Tibial nerve (tissue), 4 donors: ENCODE measurements around the gene ARID1B. TPM values are rescaled to one million over a fixed set of nuclear protein-coding genes. Genes with fewer than 3 reads are reported as not detected.

Experiments used
- DNase-seq, 2 donors: peaks; one replicate each; pipeline ENCODE4 v3.0.0-alpha.2; 2019; ENCODE audit warnings: low spot score in 2 of 2
- H3K27ac ChIP-seq, 4 donors: fragments of 200-600 bp; sonication (generic) in 3 of 4; one replicate each; pipeline ENCODE4 v1.5.1; 2017 to 2019; ENCODE audit warnings: mild to moderate bottlenecking in 1 of 4
- H3K27me3 ChIP-seq, 2 donors: fragments of 200-600 bp; sonication (generic) in 1 of 2; one replicate each; pipeline versions ENCODE4 v1.5.1 to v1.6.0; 2017 to 2019
- H3K36me3 ChIP-seq, 3 donors: fragments of 200-600 bp; sonication (generic); one replicate each; pipeline ENCODE4 v1.5.1; 2018 to 2019
- H3K4me1 ChIP-seq, 4 donors: fragments of 200-600 bp; sonication (generic) in 3 of 4; one replicate each; pipeline ENCODE4 v1.5.1; 2017 to 2019
- H3K4me3 ChIP-seq, 4 donors: fragments of 200-600 bp; sonication (generic) in 3 of 4; one replicate each; pipeline ENCODE4 v1.5.1; 2017 to 2019; ENCODE audit warnings: mild to moderate bottlenecking in 1 of 4, moderate library complexity in 1 of 4
- H3K9me3 ChIP-seq, 4 donors: fragments of 200-600 bp; sonication (generic) in 3 of 4; one replicate each; pipeline ENCODE4 v1.5.1; 2017 to 2019
- CTCF ChIP-seq, 5 experiments: fragments of 200-600 bp in 3 of 5; fragments of 450-650 bp in 2 of 5; sonication (generic) in 3 of 5; IDR thresholded peaks; one replicate each; pipeline ENCODE4 v1.5.1; 2016 to 2019; ENCODE audit warnings: antibody characterized with exemption in 5 of 5, mild to moderate bottlenecking in 3 of 5, moderate library complexity in 2 of 5
- EP300 ChIP-seq, 2 donors: sonication (generic); formaldehyde crosslinking; IDR thresholded peaks; one replicate each; pipeline ENCODE4 v1.6.1; 2017; ENCODE audit warnings: antibody characterized with exemption in 2 of 2, mild to moderate bottlenecking in 1 of 2
- POLR2A ChIP-seq, 2 donors: fragments of 450-650 bp; IDR thresholded peaks; one replicate each; pipeline ENCODE4 v1.6.1; 2017; ENCODE audit warnings: antibody characterized with exemption in 2 of 2, mild to moderate bottlenecking in 2 of 2, moderate library complexity in 2 of 2
- WGBS, 2 donors: methylation state at CpG; one replicate each; pipeline ENCODE4 v1.1.5; 2018; 5-methylcytosine and 5-hydroxymethylcytosine counted together
- total RNA-seq, 4 donors: library from RNA; depleted of rRNA; stranded (reverse); fragments of >200 nt; gene quantifications; one replicate each; pipeline ENCODE4 v1.1.0, GENCODE V29; 2016

Gene ARID1B
- total RNA-seq, 4 donors from 2014 or later: 91.5 to 123 (median 110) TPM

DNA sequence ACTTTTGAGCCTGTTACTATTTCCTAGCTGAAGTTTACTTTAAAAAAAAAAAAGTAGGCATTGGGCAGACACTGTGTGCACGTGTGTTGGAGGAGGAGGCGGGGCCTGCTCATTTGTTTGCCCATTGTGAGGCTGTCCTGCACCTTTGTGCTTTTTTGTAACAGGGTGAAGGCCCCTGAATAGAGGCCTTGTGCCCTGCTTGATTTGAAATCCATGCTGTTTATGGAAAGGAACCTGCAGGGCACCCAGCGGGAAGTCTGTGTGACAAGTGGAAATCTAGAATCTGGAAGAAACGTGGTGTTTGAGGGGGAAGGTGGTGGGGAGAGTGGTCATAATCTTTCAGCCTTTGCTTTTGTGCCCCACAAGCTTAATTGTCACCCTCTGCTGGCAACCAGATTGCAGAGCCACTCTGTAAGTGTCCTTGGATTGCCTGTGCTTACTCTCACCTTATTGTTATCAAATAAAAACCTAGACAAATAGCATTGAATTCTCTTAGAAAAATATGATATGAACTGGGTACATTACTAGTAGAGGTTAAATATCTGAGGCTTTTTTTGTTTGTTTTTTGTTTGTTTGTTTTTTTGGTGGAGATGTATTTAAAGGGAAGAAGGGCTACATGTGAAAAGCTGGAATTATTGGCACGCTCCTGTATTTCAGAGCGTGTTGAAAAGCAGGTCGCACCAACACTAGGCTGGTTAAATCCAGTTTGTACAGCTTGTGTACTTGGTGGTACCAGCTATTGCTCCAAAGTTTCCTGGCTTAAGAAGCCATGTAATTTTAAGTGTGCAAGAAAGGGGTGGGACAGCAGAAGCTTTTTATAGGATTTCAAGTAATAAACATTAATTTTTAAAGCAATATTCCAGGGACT lies 156.3 kb downstream of the ARID1B start:
- H3K9me3 ChIP-seq: no peaks in the 10 kb centered on the region
- no peak overlapping the region for H3K4me3 ChIP-seq
- H3K36me3 ChIP-seq: no peaks in the 10 kb centered on the region
- WGBS, 2 donors: 49 to 51% methylated on average over 7 of the region's 7 CpGs
- DNase-seq: no peak
- no peaks in the 10 kb centered on the region for H3K27me3 ChIP-seq
- H3K27ac ChIP-seq: peak overlapping the region in 1 of 4 donors; percentile 16
- H3K4me1 ChIP-seq: peaks cover 0 to 41% (median 6%) of the 10 kb centered on the region in 4 donors
- no peak for TF ChIP-seq EP300 (IDR thresholded peaks at IDR 0.05)

DNA sequence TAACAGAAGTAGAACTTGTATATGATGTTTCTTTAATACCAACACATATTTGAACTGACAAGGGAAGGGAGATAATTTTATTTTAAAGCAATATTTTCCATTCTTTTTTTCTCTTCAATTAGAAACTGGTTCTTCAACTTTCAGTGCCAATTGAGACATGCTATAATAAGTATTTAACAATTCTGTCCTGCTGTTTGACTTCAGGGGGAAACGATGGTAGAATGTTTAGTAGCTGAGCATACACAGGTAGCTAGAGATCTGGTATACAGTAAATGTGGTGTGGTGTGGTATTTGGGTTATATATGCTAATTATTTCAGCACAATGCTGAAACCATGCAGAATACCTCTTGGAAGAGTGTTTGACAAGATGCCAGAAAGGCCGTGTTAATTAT lies 156.9 kb downstream of the ARID1B start:
- DNase-seq: no peak
- Histone ChIP-seq H3K4me1 (peaks cover 0 to 47% (median 6%) of the 10 kb centered on the region in 4 donors), H3K4me3 (no peak overlapping the region), H3K27ac (no peak overlapping the region), H3K9me3 (no peaks in the 10 kb centered on the region), H3K36me3 (no peaks in the 10 kb centered on the region), H3K27me3 (no peaks in the 10 kb centered on the region)
- 57 to 61% methylated on average over 2 of the region's 2 CpGs for WGBS, 2 donors
- no peak for TF ChIP-seq CTCF (IDR thresholded peaks at IDR 0.05)
- TF ChIP-seq POLR2A (IDR thresholded peaks at IDR 0.05): no peak
- TF ChIP-seq EP300 (IDR thresholded peaks at IDR 0.05): no peak

DNA sequence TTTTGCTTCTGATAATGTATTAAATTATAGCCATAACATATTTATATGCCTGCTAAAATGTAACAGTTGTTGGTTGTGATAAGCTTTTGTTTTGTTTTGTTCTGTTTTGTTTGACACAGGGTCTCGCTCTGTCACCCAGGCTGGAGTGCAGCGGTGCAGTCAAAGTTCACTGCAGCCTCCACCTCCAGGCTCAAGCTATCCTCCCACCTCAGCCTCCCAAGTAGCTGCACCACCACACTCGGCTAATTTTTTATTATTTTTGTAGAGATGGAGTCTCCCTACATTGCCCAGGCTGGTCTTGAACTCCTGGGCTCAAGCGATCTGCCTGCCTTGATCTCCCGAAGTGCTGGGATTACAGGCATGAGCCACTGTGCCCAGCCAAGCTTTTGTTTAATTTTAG lies 157.8 kb downstream of the ARID1B start:
- no peaks in the 10 kb centered on the region for H3K9me3 ChIP-seq
- TF ChIP-seq POLR2A (IDR thresholded peaks at IDR 0.05): no peak
- no peak for TF ChIP-seq EP300 (IDR thresholded peaks at IDR 0.05)
- TF ChIP-seq CTCF (IDR thresholded peaks at IDR 0.05): no peak
- no peaks in the 10 kb centered on the region for H3K27me3 ChIP-seq
- no peak for DNase-seq
- H3K36me3 ChIP-seq: no peaks in the 10 kb centered on the region
- H3K4me1 ChIP-seq: peaks cover 0 to 57% (median 7%) of the 10 kb centered on the region in 4 donors
- WGBS, 2 donors: 97 to 99% methylated on average over 5 of the region's 5 CpGs
- H3K27ac ChIP-seq: no peak overlapping the region
- H3K4me3 ChIP-seq: no peak overlapping the region

GRCh38 chr6:156938143-156938542 lies 161.0 kb downstream of the ARID1B start:
- no peak for TF ChIP-seq EP300 (IDR thresholded peaks at IDR 0.05)
- no peak for TF ChIP-seq CTCF (IDR thresholded peaks at IDR 0.05)
- no peak for TF ChIP-seq POLR2A (IDR thresholded peaks at IDR 0.05)
- Histone ChIP-seq H3K27me3 (no peaks in the 10 kb centered on the region), H3K9me3 (no peaks in the 10 kb centered on the region), H3K27ac (no peak overlapping the region), H3K4me3 (no peak overlapping the region), H3K36me3 (no peaks in the 10 kb centered on the region), H3K4me1 (peaks cover 0 to 76% (median 7%) of the 10 kb centered on the region in 4 donors)
- 17 to 27% methylated on average over 1 of the region's 1 CpG for WGBS, 2 donors
- no peak for DNase-seq

DNA sequence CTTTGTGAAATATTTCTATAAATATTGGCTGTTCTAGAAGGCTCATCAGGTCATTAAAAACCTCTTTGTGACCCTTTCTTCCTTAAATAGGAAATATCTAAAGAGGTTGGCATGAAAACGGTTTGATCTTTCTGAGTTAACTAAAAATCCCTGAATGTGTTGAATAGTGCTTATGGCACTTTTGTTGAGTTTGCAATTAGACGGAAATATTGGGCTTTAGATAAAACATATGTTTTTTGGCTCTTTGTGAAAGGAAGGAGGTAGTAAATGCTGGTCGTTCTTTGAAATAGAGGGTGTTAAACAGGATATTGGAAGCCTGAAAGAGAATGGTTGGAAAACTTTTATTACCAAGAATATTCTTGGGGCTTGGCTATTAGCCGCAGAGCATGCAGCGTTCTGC lies 163.0 kb downstream of the ARID1B start:
- Histone ChIP-seq H3K27me3 (no peaks in the 10 kb centered on the region), H3K9me3 (no peaks in the 10 kb centered on the region), H3K36me3 (no peaks in the 10 kb centered on the region), H3K4me1 (peaks cover 0 to 75% (median 9%) of the 10 kb centered on the region in 4 donors), H3K4me3 (no peak overlapping the region), H3K27ac (no peak overlapping the region)
- no peak for TF ChIP-seq EP300 (IDR thresholded peaks at IDR 0.05)
- no peak for TF ChIP-seq CTCF (IDR thresholded peaks at IDR 0.05)
- TF ChIP-seq POLR2A (IDR thresholded peaks at IDR 0.05): no peak
- WGBS, 2 donors: 51 to 54% methylated on average over 5 of the region's 5 CpGs
- no peak for DNase-seq
